ENCODE data around the gene BIRC3. TPM values are rescaled to one million over a fixed set of nuclear protein-coding genes. Genes with fewer than 3 reads are reported as not detected.

BIRC3 gene
- total and polyA plus RNA-seq, 2 of the 8 experiments (the other 6 are each of a cell fraction or from before 2014, with no cell fraction given) = 0.08 to 0.20 TPM

- Histone ChIP-seq H3K23ac (ENCODE audit: insufficient read length) (no peak overlapping the region), H3K36me3 (ENCODE audit: control insufficient read depth in 2 of 4, insufficient read depth in 4 of 4, low read length in 3 of 4) (no peaks in the 10 kb centered on the region), H2AFZ (ENCODE audit: low read length) (peak overlapping the region; percentile 19; the same call in 1 of the 2 replicates), H2BK15ac (ENCODE audit: low read length) (no peak overlapping the region), H3K18ac (ENCODE audit: extremely low read depth, low read length) (no peak overlapping the region), H3K9me3 (ENCODE audit: insufficient read depth in 2 of 2, low read depth in 1 of 2, low read length in 1 of 2) (no peaks in the 10 kb centered on the region), H3K4ac (replicated peaks; ENCODE audit: insufficient read length, low read depth, low read length) (no peak overlapping the region), H2BK20ac (ENCODE audit: low read length) (no peak overlapping the region), H3K9ac (replicated peaks in 1 of 4; ENCODE audit: extremely low read depth in 1 of 4, low read depth in 3 of 4, low read length in 3 of 4) (no peak overlapping the region), H4K91ac (replicated peaks; ENCODE audit: insufficient read length, low read length) (no peak overlapping the region), H2BK120ac (replicated peaks; ENCODE audit: low read depth, low read length) (no peak overlapping the region), H3K56ac (replicated peaks; ENCODE audit: insufficient read length, low read depth, low read length) (no peak overlapping the region), H3K79me2 (ENCODE audit: control insufficient read depth in 1 of 2, insufficient read depth in 2 of 2, low read length in 2 of 2) (no peaks in the 10 kb centered on the region), H4K8ac (ENCODE audit: extremely low read depth, insufficient read depth, low read length) (no peak overlapping the region), H2BK5ac (ENCODE audit: low read depth, low read length) (no peak overlapping the region), H3K27ac (ENCODE audit: low read depth, low read length) (no peak overlapping the region), H3K4me3 (ENCODE audit: extremely low read depth in 1 of 4, insufficient read depth in 2 of 4, low read depth in 3 of 4, low read length in 4 of 4) (no peak overlapping the region), H3K14ac (ENCODE audit: insufficient read length) (no peak overlapping the region), H2AK5ac (ENCODE audit: low read depth, low read length) (peak overlapping the region; percentile 6; the same call in 1 of the 2 replicates), H3K27me3 (replicated peaks in 1 of 4; ENCODE audit: control insufficient read depth in 3 of 4, extremely low read depth in 1 of 4, insufficient read depth in 3 of 4, low read length in 3 of 4) (no peaks in the 10 kb centered on the region), H3K79me1 (ENCODE audit: low read depth, low read length) (no peaks in the 10 kb centered on the region), H3K4me1 (replicated peaks in 1 of 4; ENCODE audit: control insufficient read depth in 3 of 4, insufficient read depth in 4 of 4, low read length in 3 of 4) (no peaks in the 10 kb centered on the region; a peak in 1 of 7 replicates), H4K20me1 (replicated peaks in 1 of 2; ENCODE audit: control insufficient read depth in 1 of 2, insufficient read depth in 2 of 2, low read length in 2 of 2) (no peaks in the 10 kb centered on the region), H3K4me2 (ENCODE audit: insufficient read depth in 1 of 2, low read depth in 2 of 2, low read length in 2 of 2) (no peak overlapping the region), H3K23me2 (ENCODE audit: low read depth, low read length) (no peaks in the 10 kb centered on the region; the same call in 1 of the 2 replicates), H4K5ac (ENCODE audit: insufficient read length, low read depth, low read length) (no peak overlapping the region), H2BK12ac (ENCODE audit: low read depth, low read length) (no peak overlapping the region)
- DNase-seq (ENCODE audit: low read depth in 1 of 2, low spot score in 2 of 2) (peak; percentile 17 to 79), FAIRE-seq (no peak)
- WGBS, 2 experiments (ENCODE audit: extremely low coverage in 1 of 2, insufficient coverage in 1 of 2, insufficient read length in 1 of 2, insufficient replicate concordance in 2 of 2, low coverage in 1 of 2, low lambda C conversion rate in 2 of 2, missing lambda C conversion rate in 1 of 2) = 85% methylated on average over 25 of the region's 25 CpGs; no CpG with 5 or more reads in 1 of the 2 experiments
- POLR2A ChIA-PET (ENCODE audit: partially characterized antibody) = no interaction called here
- CTCF ChIA-PET (ENCODE audit: partially characterized antibody) = interaction anchor here (0.7 to 12.2 kb wide), 40 partner anchors 10 to 642 kb away, joined by 3 to 214 read pairs (median 4); no protein-coding TSS in a partner anchor
- TF ChIP-seq RAD21 (IDR thresholded peaks at IDR 0.05 in 1 of 2, conservative IDR thresholded peaks at IDR 0.05 in 1 of 2; ENCODE audit: low read depth in 2 of 2, low read length in 2 of 2) (peak; percentile 54 to 63), MAX (IDR thresholded peaks at IDR 0.05) (no peak), CEBPB (IDR thresholded peaks at IDR 0.05; ENCODE audit: low read depth, low read length) (peak; percentile 94), CREB1 (IDR thresholded peaks at IDR 0.05) (0 out of 2 replicates have a peak, but pooled peaks have one; percentile 12), SUZ12 (IDR thresholded peaks at IDR 0.05; ENCODE audit: low read length) (no peak), TAF1 (IDR thresholded peaks at IDR 0.05; ENCODE audit: low read depth, low read length) (no peak), CTCF (IDR thresholded peaks at IDR 0.05; ENCODE audit: control extremely low read depth in 1 of 3, insufficient read depth in 1 of 3, low read depth in 1 of 3, low read length in 3 of 3) (peak; percentile 72 to 88 (median 80))
Measured at GRCh38 chr11:102309621-102310541, 7.4 kb upstream of the BIRC3 start.
